HUDEP-2 (cell line): ENCODE measurements around the gene VTCN1.
A peak's percentile ranks its signal among the peaks of the same experiment; 100 is the strongest.
"Not testable (repeated sequence)": the region's sequence is repeated elsewhere in the genome, so short reads cannot be mapped to it uniquely, and the experiment has no call there.

Experiments used
- DNase-seq, 76 experiments: peaks; one replicate each; lab custom pipeline; 2025; ENCODE audit not compliant: unreplicated experiment in 76 of 76; lab: John Stamatoyannopoulos, UW

Gene VTCN1

GRCh38 chr1:117128323-117129079 is 82.2 kb downstream of the VTCN1 start:
- peak in 9 of 76 experiments; percentile 4 to 37 (median 12) for DNase-seq

- DNase-seq: peak in 6 of 76 experiments; percentile 3 to 15 (median 10)
Measured at GRCh38 chr1:117127795-117128194, 82.9 kb downstream of the VTCN1 start.

GRCh38 chr1:117124661-117125060 is 86.1 kb downstream of the VTCN1 start:
- DNase-seq: no peak

GRCh38 chr1:117123274-117123673 is 87.5 kb downstream of the VTCN1 start:
- no peak for DNase-seq

- no peak for DNase-seq
Measured at GRCh38 chr1:117122330-117123025, 88.2 kb downstream of the VTCN1 start.

- peak in 75 of 76 experiments; percentile 29 to 98 (median 86) for DNase-seq
Measured at GRCh38 chr1:117121589-117122329, 89.0 kb downstream of the VTCN1 start, which contains the start of gene TRIM45. Gene TRIM45, minus strand, starts transcription at chr1:117121749. Its CDS starts 548 bp downstream, at chr1:117121201.

GRCh38 chr1:117120774-117121588 is 89.7 kb downstream of the VTCN1 start:
- peak in 19 of 76 experiments; percentile 36 to 71 (median 46) for DNase-seq

GRCh38 chr1:117119144-117119543 is 91.6 kb downstream of the VTCN1 start:
- not testable (repeated sequence) for DNase-seq

- no peak for DNase-seq
Measured at GRCh38 chr1:117118137-117118536, 92.6 kb downstream of the VTCN1 start.

GRCh38 chr1:117117697-117118096 is 93.0 kb downstream of the VTCN1 start:
- no peak for DNase-seq

GRCh38 chr1:117116784-117117130 is 94.0 kb downstream of the VTCN1 start:
- no peak for DNase-seq

GRCh38 chr1:117116090-117116783 is 94.5 kb downstream of the VTCN1 start:
- no peak for DNase-seq

- DNase-seq: no peak
Measured at GRCh38 chr1:117114877-117115276, 95.8 kb downstream of the VTCN1 start.

GRCh38 chr1:117113199-117113598 is 97.5 kb downstream of the VTCN1 start:
- no peak for DNase-seq

GRCh38 chr1:117112047-117112717 is 98.5 kb downstream of the VTCN1 start:
- no peak for DNase-seq

- no peak for DNase-seq
Measured at GRCh38 chr1:117110774-117111173, 100.0 kb downstream of the VTCN1 start.

GRCh38 chr1:117107364-117107763 is 103.4 kb downstream of the VTCN1 start:
- DNase-seq: no peak

- DNase-seq: no peak
Measured at GRCh38 chr1:117106478-117106877, 104.2 kb downstream of the VTCN1 start.

- no peak for DNase-seq
Measured at GRCh38 chr1:117105722-117106121, 105.0 kb downstream of the VTCN1 start.
